ENCODE results near the gene GGT5. TPM values are rescaled to one million over a fixed set of nuclear protein-coding genes. Genes with fewer than 3 reads are reported as not detected.

Gene GGT5
- total and polyA plus RNA-seq, 4 experiments from 2014 or later, result not detected

- peak overlapping the region in 1 of 7 donors; percentile 52 for H3K27ac Mint-ChIP-seq
- POLR2A ChIA-PET (ENCODE audit: partially characterized antibody), result no interaction called here
- no peak overlapping the region for H3K4me3 Mint-ChIP-seq
These were observed 55.4 kb downstream of the GGT5 start for GRCh38 chr22:24189249-24190158.

GRCh38 chr22:24188705-24189248, 56.1 kb downstream of the GGT5 start:
- H3K27ac Mint-ChIP-seq, result peak overlapping the region in 2 of 7 donors; percentile 36 to 52
- CTCF ChIA-PET (ENCODE audit: partially characterized antibody), result no interaction called here
- H3K27me3 Mint-ChIP-seq, result no peaks in the 10 kb centered on the region
- peaks cover 0 to 4% (median 0%) of the 10 kb centered on the region in 8 donors for H3K9me3 Mint-ChIP-seq
- H3K9me3 ChIP-seq (ENCODE audit: control insufficient read depth in 1 of 2, low read length in 2 of 2), result no peaks in the 10 kb centered on the region
- no peaks in the 10 kb centered on the region for H3K36me3 ChIP-seq (ENCODE audit: insufficient read depth, low read length)
- H3K4me3 ChIP-seq (ENCODE audit: low read length in 2 of 2), result no peak overlapping the region
- intact Hi-C loops (cut with micrococcal nuclease), result no loop called here
- POLR2A ChIA-PET (ENCODE audit: partially characterized antibody), result no interaction called here
- no peak overlapping the region for H3K4me3 Mint-ChIP-seq
- no peak for DNase-seq
- H3K4me1 ChIP-seq (ENCODE audit: insufficient read depth, low read length), result no peaks in the 10 kb centered on the region
- H3K36me3 Mint-ChIP-seq, result no peaks in the 10 kb centered on the region
- peaks cover 0 to 2% (median 0%) of the 10 kb centered on the region in 4 donors for H3K4me1 Mint-ChIP-seq
- no peaks in the 10 kb centered on the region for H3K27me3 ChIP-seq (ENCODE audit: insufficient read depth, low read length)
- no peak overlapping the region for H3K27ac ChIP-seq (ENCODE audit: low read depth, low read length)

More at GRCh38 chr22:24189249-24190158, 55.4 kb downstream of the GGT5 start:
- H3K4me1 Mint-ChIP-seq, result peaks cover 0 to 2% (median 0%) of the 10 kb centered on the region in 4 donors
- Histone ChIP-seq H3K9me3 (ENCODE audit: control insufficient read depth in 1 of 2, low read length in 2 of 2) (no peaks in the 10 kb centered on the region), H3K27ac (ENCODE audit: low read depth, low read length) (no peak overlapping the region), H3K27me3 (ENCODE audit: insufficient read depth, low read length) (no peaks in the 10 kb centered on the region), H3K4me1 (ENCODE audit: insufficient read depth, low read length) (no peaks in the 10 kb centered on the region), H3K4me3 (ENCODE audit: low read length in 2 of 2) (no peak overlapping the region), H3K36me3 (ENCODE audit: insufficient read depth, low read length) (no peaks in the 10 kb centered on the region)
- no peaks in the 10 kb centered on the region for H3K27me3 Mint-ChIP-seq
- peak in 2 of 5 donors; percentile 22 to 24 for DNase-seq
- CTCF ChIA-PET (ENCODE audit: partially characterized antibody), result interaction anchor here (1.0 to 1.1 kb wide), 2 partner anchors 32 to 42 kb away, joined by 3 to 4 read pairs; no protein-coding TSS in a partner anchor
- no peaks in the 10 kb centered on the region for H3K36me3 Mint-ChIP-seq
- intact Hi-C loops (cut with micrococcal nuclease), result no loop called here
- H3K9me3 Mint-ChIP-seq, result peaks cover 0 to 4% (median 0%) of the 10 kb centered on the region in 8 donors

- DNase-seq, result no peak
- Histone ChIP-seq H3K27me3 (ENCODE audit: insufficient read depth, low read length) (no peaks in the 10 kb centered on the region), H3K9me3 (ENCODE audit: control insufficient read depth in 1 of 2, low read length in 2 of 2) (no peaks in the 10 kb centered on the region), H3K27ac (ENCODE audit: low read depth, low read length) (no peak overlapping the region), H3K36me3 (ENCODE audit: insufficient read depth, low read length) (no peaks in the 10 kb centered on the region), H3K4me3 (ENCODE audit: low read length in 2 of 2) (no peak overlapping the region), H3K4me1 (ENCODE audit: insufficient read depth, low read length) (no peaks in the 10 kb centered on the region)
- Mint-ChIP-seq H3K4me1 (peaks cover 0 to 2% (median 0%) of the 10 kb centered on the region in 4 donors), H3K27ac (no peak overlapping the region), H3K27me3 (no peaks in the 10 kb centered on the region), H3K9me3 (peaks cover 0 to 4% (median 0%) of the 10 kb centered on the region in 8 donors), H3K4me3 (no peak overlapping the region), H3K36me3 (no peaks in the 10 kb centered on the region)
- ChIA-PET CTCF (ENCODE audit: partially characterized antibody) (no interaction called here), POLR2A (ENCODE audit: partially characterized antibody) (interaction anchor here (0.6 kb wide), 1 partner anchor 44 kb away, joined by 3 read pairs; no protein-coding TSS in a partner anchor)
- intact Hi-C loops (cut with micrococcal nuclease), result no loop called here
These were observed 56.9 kb downstream of the GGT5 start for GRCh38 chr22:24187731-24188644.

GRCh38 chr22:24186892-24187670, 57.8 kb downstream of the GGT5 start:
- H3K27me3 Mint-ChIP-seq, result no peaks in the 10 kb centered on the region
- H3K9me3 ChIP-seq (ENCODE audit: control insufficient read depth in 1 of 2, low read length in 2 of 2), result no peaks in the 10 kb centered on the region
- CTCF ChIA-PET (ENCODE audit: partially characterized antibody), result no interaction called here

GRCh38 chr22:24186352-24186740, 58.5 kb downstream of the GGT5 start:
- Mint-ChIP-seq H3K27ac (no peak overlapping the region), H3K4me3 (no peak overlapping the region), H3K4me1 (peaks cover 0 to 2% (median 0%) of the 10 kb centered on the region in 4 donors), H3K36me3 (no peaks in the 10 kb centered on the region), H3K27me3 (no peaks in the 10 kb centered on the region), H3K9me3 (no peaks in the 10 kb centered on the region)
- Histone ChIP-seq H3K4me1 (ENCODE audit: insufficient read depth, low read length) (no peaks in the 10 kb centered on the region), H3K4me3 (ENCODE audit: low read length in 2 of 2) (no peak overlapping the region), H3K27me3 (ENCODE audit: insufficient read depth, low read length) (no peaks in the 10 kb centered on the region), H3K36me3 (ENCODE audit: insufficient read depth, low read length) (no peaks in the 10 kb centered on the region), H3K27ac (ENCODE audit: low read depth, low read length) (no peak overlapping the region), H3K9me3 (ENCODE audit: control insufficient read depth in 1 of 2, low read length in 2 of 2) (no peaks in the 10 kb centered on the region)
- DNase-seq, result no peak
- intact Hi-C loops (cut with micrococcal nuclease), result no loop called here
- CTCF ChIA-PET (ENCODE audit: partially characterized antibody), result no interaction called here
- POLR2A ChIA-PET (ENCODE audit: partially characterized antibody), result no interaction called here

More at GRCh38 chr22:24186892-24187670, 57.8 kb downstream of the GGT5 start:
- Mint-ChIP-seq H3K36me3 (no peaks in the 10 kb centered on the region), H3K4me3 (no peak overlapping the region), H3K4me1 (peaks cover 0 to 2% (median 0%) of the 10 kb centered on the region in 4 donors), H3K27ac (no peak overlapping the region), H3K9me3 (no peaks in the 10 kb centered on the region)
- POLR2A ChIA-PET (ENCODE audit: partially characterized antibody), result interaction anchor here (0.6 kb wide), 1 partner anchor 43 kb away, joined by 3 read pairs; no protein-coding TSS in a partner anchor
- Histone ChIP-seq H3K36me3 (ENCODE audit: insufficient read depth, low read length) (no peaks in the 10 kb centered on the region), H3K4me1 (ENCODE audit: insufficient read depth, low read length) (no peaks in the 10 kb centered on the region), H3K27ac (ENCODE audit: low read depth, low read length) (no peak overlapping the region), H3K27me3 (ENCODE audit: insufficient read depth, low read length) (no peaks in the 10 kb centered on the region), H3K4me3 (ENCODE audit: low read length in 2 of 2) (no peak overlapping the region)
- intact Hi-C loops (cut with micrococcal nuclease), result no loop called here
- DNase-seq, result no peak

GRCh38 chr22:24185501-24186351, 59.2 kb downstream of the GGT5 start:
- Mint-ChIP-seq H3K4me3 (no peak overlapping the region), H3K4me1 (no peaks in the 10 kb centered on the region), H3K9me3 (no peaks in the 10 kb centered on the region), H3K27ac (peak overlapping the region in 1 of 7 donors; percentile 35), H3K36me3 (no peaks in the 10 kb centered on the region), H3K27me3 (no peaks in the 10 kb centered on the region)
- no peak overlapping the region for H3K4me3 ChIP-seq (ENCODE audit: low read length in 2 of 2)
- POLR2A ChIA-PET (ENCODE audit: partially characterized antibody), result no interaction called here
- H3K9me3 ChIP-seq (ENCODE audit: control insufficient read depth in 1 of 2, low read length in 2 of 2), result no peaks in the 10 kb centered on the region
- H3K27me3 ChIP-seq (ENCODE audit: insufficient read depth, low read length), result no peaks in the 10 kb centered on the region
- CTCF ChIA-PET (ENCODE audit: partially characterized antibody), result no interaction called here
- H3K27ac ChIP-seq (ENCODE audit: low read depth, low read length), result no peak overlapping the region
- intact Hi-C loops (cut with micrococcal nuclease), result no loop called here
- no peaks in the 10 kb centered on the region for H3K36me3 ChIP-seq (ENCODE audit: insufficient read depth, low read length)
- H3K4me1 ChIP-seq (ENCODE audit: insufficient read depth, low read length), result no peaks in the 10 kb centered on the region
- DNase-seq, result no peak
